OCI-LY3 (cell line): ENCODE results near the gene RASGRP4.

Experiments
- H2AFZ ChIP-seq: fragments of 200-600, 300-600 bp; shearing (Covaris generic); 2 replicates; pipeline ENCODE4 v1.6.0; 2014; ENCODE audit warnings: antibody characterized with exemption, low read depth, low read length
- H3K27ac ChIP-seq: fragments of 200-600, 300-600 bp; sonication (generic); 2 replicates; pipeline ENCODE4 v1.5.1; 2014; ENCODE audit warnings: mild to moderate bottlenecking, low read length, moderate library complexity, mixed read lengths
- H3K27me3 ChIP-seq: fragments of 200-600, 300-600 bp; sonication (generic); 2 replicates; pipeline ENCODE4 v1.6.1; 2014; ENCODE audit warnings: low read depth, low read length, mixed read lengths
- H3K36me3 ChIP-seq: fragments of 200-600, 300-600 bp; sonication (generic); replicated peaks from 2 replicates; pipeline ENCODE3; 2014; ENCODE audit warnings: low read depth, low read length, mixed read lengths
- H3K4me1 ChIP-seq: fragments of 300-600, 200-600 bp; sonication (generic); 2 replicates; pipeline ENCODE4 v1.6.1; 2014; ENCODE audit warnings: low read length, mixed read lengths
- H3K4me2 ChIP-seq: fragments of 200-600, 300-600 bp; sonication (generic); 2 replicates; pipeline ENCODE4 v1.6.1; 2014; ENCODE audit warnings: low read length, mixed read lengths
- H3K4me3 ChIP-seq: fragments of 300-600, 200-600 bp; sonication (generic); 2 replicates; pipeline ENCODE4 v1.5.1; 2014; ENCODE audit warnings: antibody characterized with exemption, mild to moderate bottlenecking, low read length, moderate library complexity
- H3K79me2 ChIP-seq: fragments of 300-600, 200-600 bp; shearing (Covaris generic); 2 replicates; pipeline ENCODE4 v1.6.1; 2014; ENCODE audit warnings: mild to moderate bottlenecking, low read length, mixed read lengths
- H3K9ac ChIP-seq: fragments of 300-600, 200-600 bp; shearing (Covaris generic); 2 replicates; pipeline ENCODE4 v1.6.0; 2014; ENCODE audit warnings: mild to moderate bottlenecking, low read length, moderate library complexity
- H3K9me3 ChIP-seq: fragments of 200-600, 300-600 bp; shearing (Covaris generic); 2 replicates; pipeline ENCODE4 v1.6.1; 2014; ENCODE audit warnings: low read length, mixed read lengths; ENCODE audit not compliant: insufficient read depth
- H4K20me1 ChIP-seq: fragments of 200-600, 300-600 bp; sonication (generic); 2 replicates; pipeline ENCODE4 v1.6.1; 2016; ENCODE audit warnings: low read length, mixed read lengths; ENCODE audit not compliant: insufficient read depth
- CTCF ChIP-seq: fragments of 200-600, 300-600 bp; sonication (generic); IDR thresholded peaks from 2 replicates; pipeline ENCODE4 v1.5.1; 2014; ENCODE audit warnings: antibody characterized with exemption, low read length, low read depth
- EZH2phosphoT487 ChIP-seq: fragments of 200-600 bp; shearing (Covaris generic); IDR thresholded peaks from 2 replicates; pipeline ENCODE4 v1.6.1; 2018; ENCODE audit warnings: antibody characterized with exemption, mixed run types, low read depth

The RASGRP4 gene

GRCh38 chr19:38441657-38442348 lies 15.8 kb upstream of the RASGRP4 start:
- no peaks in the 10 kb centered on the region for H3K27me3 ChIP-seq
- H3K4me2 ChIP-seq: peak overlapping the region; percentile 16
- H3K27ac ChIP-seq: no peak overlapping the region
- H3K9ac ChIP-seq: peak overlapping the region; percentile 15; the same call in 1 of the 2 replicates
- peaks cover 3% of the 10 kb centered on the region for H3K36me3 ChIP-seq
- H3K79me2 ChIP-seq: no peaks in the 10 kb centered on the region
- H3K4me3 ChIP-seq: no peak overlapping the region
- H4K20me1 ChIP-seq: no peaks in the 10 kb centered on the region
- H2AFZ ChIP-seq: peak overlapping the region; percentile 2; the same call in 1 of the 2 replicates
- H3K9me3 ChIP-seq: no peaks in the 10 kb centered on the region
- peaks cover 15% of the 10 kb centered on the region for H3K4me1 ChIP-seq
- TF ChIP-seq EZH2phosphoT487 (no peak), CTCF (peak; percentile 73)

- H3K27me3 ChIP-seq: no peaks in the 10 kb centered on the region
These were observed 14.6 kb upstream of the RASGRP4 start for GRCh38 chr19:38440592-38440991.

GRCh38 chr19:38437917-38438316 lies 11.9 kb upstream of the RASGRP4 start:
- Histone ChIP-seq H3K36me3 (no peaks in the 10 kb centered on the region), H3K79me2 (no peaks in the 10 kb centered on the region), H3K27ac (no peak overlapping the region), H4K20me1 (no peaks in the 10 kb centered on the region), H3K27me3 (no peaks in the 10 kb centered on the region), H3K9ac (no peak overlapping the region), H3K4me1 (peaks cover 38% of the 10 kb centered on the region), H3K4me2 (no peak overlapping the region), H3K4me3 (no peak overlapping the region), H2AFZ (no peak overlapping the region), H3K9me3 (no peaks in the 10 kb centered on the region)
- no peak for TF ChIP-seq CTCF
- no peak for TF ChIP-seq EZH2phosphoT487

More at GRCh38 chr19:38440592-38440991, 14.6 kb upstream of the RASGRP4 start:
- Histone ChIP-seq H3K4me3 (no peak overlapping the region), H3K9me3 (no peaks in the 10 kb centered on the region), H3K9ac (no peak overlapping the region), H3K79me2 (no peaks in the 10 kb centered on the region), H3K27ac (no peak overlapping the region), H3K4me1 (peaks cover 22% of the 10 kb centered on the region), H2AFZ (no peak overlapping the region), H4K20me1 (no peaks in the 10 kb centered on the region), H3K4me2 (no peak overlapping the region), H3K36me3 (no peaks in the 10 kb centered on the region)
- TF ChIP-seq EZH2phosphoT487: no peak
- no peak for TF ChIP-seq CTCF

GRCh38 chr19:38437295-38437694 lies 11.3 kb upstream of the RASGRP4 start:
- Histone ChIP-seq H3K4me2 (no peak overlapping the region), H3K27ac (no peak overlapping the region), H3K9me3 (no peaks in the 10 kb centered on the region), H3K79me2 (no peaks in the 10 kb centered on the region), H3K27me3 (no peaks in the 10 kb centered on the region), H2AFZ (no peak overlapping the region), H3K36me3 (no peaks in the 10 kb centered on the region), H3K4me3 (no peak overlapping the region), H3K4me1 (peaks cover 41% of the 10 kb centered on the region), H4K20me1 (no peaks in the 10 kb centered on the region), H3K9ac (no peak overlapping the region)
- TF ChIP-seq EZH2phosphoT487 (no peak), CTCF (no peak)
